SK-N-SH (cell line): ENCODE results near the gene NFAT5. TPM values are rescaled to one million over a fixed set of nuclear protein-coding genes. Genes with fewer than 3 reads are reported as not detected.
"Not testable (repeated sequence)": the region's sequence is repeated elsewhere in the genome, so short reads cannot be mapped to it uniquely, and the experiment has no call there.

ENCODE experiments used
- CTCF ChIA-PET: fragments of 300-600, 350-600 bp; formaldehyde crosslinking; extraction: SDS; loops from one replicate; lab custom pipeline; 2021; lab: Yijun Ruan, JAX
- POLR2A ChIA-PET: fragments of 350-600 bp; sonication (Branson Sonifier 250); formaldehyde crosslinking; extraction: SDS; loops from one replicate; lab custom pipeline; 2020; ENCODE audit warnings: antibody characterized with exemption, inconsistent platforms; lab: Yijun Ruan, JAX
- DNase-seq: peaks from one replicate; pipeline ENCODE4 v3.0.0; 2012
- H2AFZ ChIP-seq: fragments of 200-600 bp; sonication (generic); 2 replicates; pipeline ENCODE4 v1.8.1; 2016; ENCODE audit warnings: antibody characterized with exemption, mild to moderate bottlenecking, low read depth
- H3F3A ChIP-seq: fragments of 200-600 bp; sonication (generic); replicated peaks from 2 replicates; pipeline ENCODE3; 2016; ENCODE audit warnings: antibody characterized with exemption, mild to moderate bottlenecking; ENCODE audit not compliant: insufficient read depth
- H3K27ac ChIP-seq, 2 experiments: fragments of 200-500 bp in 1 of 2; fragments of 200-600 bp in 1 of 2; sonication (Bioruptor generic) in 1 of 2; sonication (generic), shearing (Covaris generic) in 1 of 2; 2 replicates each; pipeline versions ENCODE4 v1.5.1 to v1.6.1; 2014 to 2016; ENCODE audit warnings: low read depth in 2 of 2, inconsistent platforms in 1 of 2, low read length in 1 of 2, mild to moderate bottlenecking in 1 of 2, mixed read lengths in 1 of 2
- H3K27me3 ChIP-seq: fragments of 200-600 bp; sonication (generic), shearing (Covaris generic); 2 replicates; pipeline ENCODE4 v1.6.1; 2016; ENCODE audit warnings: mixed run types; ENCODE audit not compliant: insufficient read depth
- H3K36me3 ChIP-seq, 2 experiments: fragments of 200-500 bp in 1 of 2; fragments of 200-600 bp in 1 of 2; sonication (Bioruptor generic) in 1 of 2; sonication (generic) in 1 of 2; replicated peaks in 1 of 2; 2 replicates each; pipeline versions ENCODE3 to v1.5.1; 2014 to 2016; ENCODE audit warnings: low read length in 1 of 2, mild to moderate bottlenecking in 1 of 2; ENCODE audit not compliant: insufficient read depth in 2 of 2, control insufficient read depth in 1 of 2
- H3K4me1 ChIP-seq, 2 experiments: fragments of 200-500 bp in 1 of 2; fragments of 200-600 bp in 1 of 2; sonication (Bioruptor generic) in 1 of 2; sonication (generic), shearing (Covaris generic) in 1 of 2; 2 replicates each; pipeline versions ENCODE4 v1.5.1 to v1.6.1; 2014 to 2016; ENCODE audit warnings: low read depth in 1 of 2, low read length in 1 of 2, mixed run types in 1 of 2; ENCODE audit not compliant: insufficient read depth in 2 of 2, control insufficient read depth in 1 of 2
- H3K4me2 ChIP-seq: fragments of 200-600 bp; sonication (generic), shearing (Covaris generic); 2 replicates; pipeline ENCODE4 v1.6.1; 2017; ENCODE audit warnings: mixed run types
- H3K4me3 ChIP-seq, 2 experiments: fragments of 200-500 bp in 1 of 2; fragments of 200-600 bp in 1 of 2; sonication (Bioruptor generic) in 1 of 2; sonication (generic), shearing (Covaris generic) in 1 of 2; 2 replicates each; pipeline versions ENCODE4 v1.5.1 to v1.8.1; 2014 to 2016; ENCODE audit warnings: low read depth in 2 of 2, inconsistent platforms in 1 of 2, low read length in 1 of 2, mild to moderate bottlenecking in 1 of 2, mixed read lengths in 1 of 2, moderate library complexity in 1 of 2
- H3K79me2 ChIP-seq: fragments of 200-600 bp; sonication (generic); 2 replicates; pipeline ENCODE4 v1.8.1; 2017; ENCODE audit warnings: mild to moderate bottlenecking; ENCODE audit not compliant: insufficient read depth
- H3K9ac ChIP-seq: fragments of 200-600 bp; sonication (generic); 2 replicates; pipeline ENCODE4 v1.6.1; 2017; ENCODE audit warnings: mixed run types
- H3K9me2 ChIP-seq: fragments of 200-600 bp; sonication (generic); 2 replicates; pipeline ENCODE4 v1.6.1; 2017; ENCODE audit warnings: mixed run types
- H3K9me3 ChIP-seq: fragments of 200-600 bp; sonication (generic); 2 replicates; pipeline ENCODE4 v1.6.1; 2017; ENCODE audit warnings: mixed run types, mild to moderate bottlenecking, moderate library complexity
- H4K20me1 ChIP-seq: fragments of 200-600 bp; sonication (generic); 2 replicates; pipeline ENCODE4 v1.6.1; 2017; ENCODE audit warnings: mild to moderate bottlenecking, mixed run types; ENCODE audit not compliant: insufficient read depth
- CHD2 ChIP-seq: fragments of 150-350 bp; IDR thresholded peaks from 2 replicates; pipeline ENCODE4 v1.6.1; 2018; ENCODE audit warnings: low read length; ENCODE audit not compliant: partially characterized antibody
- ELF1 ChIP-seq: IDR thresholded peaks from 2 replicates; pipeline ENCODE4 v1.4.0; 2012
- EZH2phosphoT487 ChIP-seq: fragments of 200-600 bp; sonication (generic); IDR thresholded peaks from 2 replicates; pipeline ENCODE4 v1.6.1; 2017; ENCODE audit warnings: low read depth, mixed run types, mild to moderate bottlenecking, antibody characterized with exemption, moderate library complexity, borderline replicate concordance
- FOXJ3 ChIP-seq: sonication (generic); formaldehyde crosslinking; IDR thresholded peaks from 2 replicates; pipeline ENCODE4 v1.5.1; 2020; ENCODE audit warnings: mild to moderate bottlenecking, missing genetic modification reagents
- FOXM1 ChIP-seq: IDR thresholded peaks from 2 replicates; pipeline ENCODE4 v1.4.0; 2012; ENCODE audit warnings: low read depth, mild to moderate bottlenecking
- IRF3 ChIP-seq: fragments of 150-350 bp; IDR thresholded peaks from 2 replicates; pipeline ENCODE4 v1.6.1; 2016; ENCODE audit warnings: mild to moderate bottlenecking, low read depth, low read length
- JUND ChIP-seq: IDR thresholded peaks from 2 replicates; pipeline ENCODE4 v1.4.0; 2012
- MEF2A ChIP-seq: IDR thresholded peaks from 2 replicates; pipeline ENCODE4 v1.4.0; 2012; ENCODE audit warnings: low read depth, borderline replicate concordance
- MXI1 ChIP-seq: IDR thresholded peaks from 2 replicates; pipeline ENCODE4 v1.6.1; 2012; ENCODE audit warnings: mild to moderate bottlenecking, low read depth, low read length, improper control_type of control experiment
- NFIC ChIP-seq: IDR thresholded peaks from 2 replicates; pipeline ENCODE4 v1.4.0; 2012; ENCODE audit warnings: borderline replicate concordance
- POLR2AphosphoS5 ChIP-seq: IDR thresholded peaks from 2 replicates; pipeline ENCODE4 v1.6.1; 2012; ENCODE audit warnings: low read depth, low read length
- RAD21 ChIP-seq: IDR thresholded peaks from 2 replicates; pipeline ENCODE4 v1.6.1; 2012; ENCODE audit warnings: mild to moderate bottlenecking, low read length
- TAF1 ChIP-seq: IDR thresholded peaks from 2 replicates; pipeline ENCODE4 v1.6.1; 2012; ENCODE audit warnings: low read depth, mild to moderate bottlenecking, low read length, moderate library complexity, borderline replicate concordance
- TCF12 ChIP-seq: IDR thresholded peaks from 2 replicates; pipeline ENCODE4 v1.4.0; 2012
- TEAD4 ChIP-seq: IDR thresholded peaks from 2 replicates; pipeline ENCODE4 v1.4.0; 2012; ENCODE audit warnings: mild to moderate bottlenecking, borderline replicate concordance; ENCODE audit not compliant: insufficient read depth
- WGBS: methylation state at CpG from one replicate; pipeline ENCODE4 v1.1.6; 2017; ENCODE audit warnings: low lambda C conversion rate; 5-methylcytosine and 5-hydroxymethylcytosine counted together
- polyA plus RNA-seq, 3 experiments: library from polyadenylated mRNA; depleted of rRNA; stranded (reverse); fragments of >200 nt; gene quantifications; 2 replicates each; pipeline ENCODE4 v1.2.3, GENCODE V29; 2012

NFAT5 gene
- polyA plus RNA-seq, 1 of the 3 experiments (the other 2 are of a cell fraction): 7.2 TPM

- Histone ChIP-seq H3K36me3 (no peaks in the 10 kb centered on the region), H3K27ac (peak overlapping the region in 1 of 2 experiments; percentile 53; a peak in 1 of 4 replicates), H3K9me2 (no peaks in the 10 kb centered on the region), H3K4me1 (peaks cover 0 to 4% of the 10 kb centered on the region in 2 experiments; a peak in 1 of 4 replicates), H3K9ac (no peak overlapping the region), H3K4me2 (no peak overlapping the region), H2AFZ (no peak overlapping the region), H4K20me1 (no peaks in the 10 kb centered on the region), H3K79me2 (no peaks in the 10 kb centered on the region), H3F3A (peaks cover 6% of the 10 kb centered on the region), H3K4me3 (no peak overlapping the region), H3K27me3 (no peaks in the 10 kb centered on the region), H3K9me3 (no peaks in the 10 kb centered on the region)
- TF ChIP-seq TCF12: 0 out of 2 replicates have a peak, but pooled peaks have one; percentile 3
- TF ChIP-seq EZH2phosphoT487: no peak
- ChIA-PET CTCF (no interaction called here), POLR2A (no interaction called here)
- DNase-seq: no peak
- WGBS: 36% methylated on average over 1 of the region's 1 CpG
Observed at GRCh38 chr16:69555437-69555836, 10.3 kb upstream of the NFAT5 start.

DNA sequence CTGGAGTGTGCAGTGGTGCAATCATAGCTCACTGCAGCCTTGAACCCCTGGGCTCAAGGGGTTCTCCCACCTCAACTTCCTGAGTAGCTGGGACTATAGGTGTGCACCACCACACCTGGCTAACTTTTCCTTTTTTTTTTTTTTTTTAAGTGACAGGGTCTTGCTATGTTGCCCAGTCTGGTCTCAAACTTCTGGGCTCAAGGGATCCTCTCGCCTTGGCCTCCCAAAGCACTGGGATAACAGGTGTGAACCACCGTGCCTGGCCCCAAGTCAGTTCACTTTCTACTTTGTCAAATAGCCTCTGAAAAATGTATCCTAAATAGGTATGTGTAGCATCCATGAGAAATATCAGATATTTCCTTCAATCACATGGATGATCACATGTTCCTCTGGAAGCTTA lies 9.9 kb upstream of the NFAT5 start:
- H3K4me2 ChIP-seq: no peak overlapping the region
- peaks cover 0 to 4% of the 10 kb centered on the region in 2 experiments; a peak in 1 of 4 replicates for H3K4me1 ChIP-seq
- 83% methylated on average over 2 of the region's 2 CpGs for WGBS
- H3K4me3 ChIP-seq: no peak overlapping the region
- H3K36me3 ChIP-seq: no peaks in the 10 kb centered on the region
- no peaks in the 10 kb centered on the region for H3K9me2 ChIP-seq
- CTCF ChIA-PET: no interaction called here
- H3K9me3 ChIP-seq: no peaks in the 10 kb centered on the region
- no peaks in the 10 kb centered on the region for H3K79me2 ChIP-seq
- H4K20me1 ChIP-seq: no peaks in the 10 kb centered on the region
- no peak overlapping the region for H2AFZ ChIP-seq
- H3F3A ChIP-seq: peaks cover 6% of the 10 kb centered on the region
- no peak for DNase-seq
- H3K27me3 ChIP-seq: no peaks in the 10 kb centered on the region
- TF ChIP-seq TAF1 (no peak), RAD21 (no peak), TEAD4 (no peak), ELF1 (no peak), FOXJ3 (CRISPR knock-in tag) (no peak), IRF3 (no peak), MXI1 (no peak), NFIC (no peak), CHD2 (no peak)
- TF ChIP-seq, all 33 proteins: peak for 0
- Histone ChIP-seq H3K27ac (peak overlapping the region in 1 of 2 experiments; percentile 53; a peak in 1 of 4 replicates), H3K9ac (no peak overlapping the region)
- POLR2A ChIA-PET: no interaction called here

GRCh38 chr16:69559164-69559563 lies 6.6 kb upstream of the NFAT5 start:
- Histone ChIP-seq H3K36me3 (no peaks in the 10 kb centered on the region), H4K20me1 (no peaks in the 10 kb centered on the region), H3K9me3 (no peaks in the 10 kb centered on the region), H3K9me2 (no peaks in the 10 kb centered on the region), H3F3A (peaks cover 10% of the 10 kb centered on the region), H3K27ac (no peak overlapping the region), H2AFZ (no peak overlapping the region)
- POLR2A ChIA-PET: no interaction called here
- DNase-seq: no peak
- TF ChIP-seq MEF2A: no peak
- no peak for TF ChIP-seq JUND
- no peak for TF ChIP-seq NFIC
- no peak for TF ChIP-seq RAD21
- TF ChIP-seq CHD2: no peak
- no peak for TF ChIP-seq TCF12
- no peak for TF ChIP-seq TAF1
- no peak for TF ChIP-seq MXI1
- TF ChIP-seq POLR2AphosphoS5: no peak
- no peak for TF ChIP-seq FOXM1
- TF ChIP-seq, all 33 proteins: peak for 0
- CTCF ChIA-PET: interaction anchor here (1.4 kb wide), 1 partner anchor 163 kb away, joined by 5 read pairs; no protein-coding TSS in a partner anchor
- Histone ChIP-seq H3K27me3 (no peaks in the 10 kb centered on the region), H3K4me3 (no peak overlapping the region), H3K79me2 (peaks cover 1% of the 10 kb centered on the region; the same call in 1 of the 2 replicates), H3K9ac (no peak overlapping the region), H3K4me2 (no peak overlapping the region), H3K4me1 (peaks cover 6 to 8% of the 10 kb centered on the region in 2 experiments; a peak in 2 of 4 replicates)
- 94% methylated on average over 2 of the region's 2 CpGs for WGBS

- H3K4me3 ChIP-seq, H4K20me1 ChIP-seq, H3K4me2 ChIP-seq, H3K9me3 ChIP-seq, CTCF ChIA-PET, H3K9ac ChIP-seq, H3K36me3 ChIP-seq, POLR2A ChIA-PET, H3K9me2 ChIP-seq, H2AFZ ChIP-seq, DNase-seq, H3K27me3 ChIP-seq, H3K27ac ChIP-seq: not testable (repeated sequence)
- peaks cover 10% of the 10 kb centered on the region for H3F3A ChIP-seq
- H3K4me1 ChIP-seq: peaks cover 7 to 11% of the 10 kb centered on the region in 2 experiments; a peak in 3 of 4 replicates
- WGBS: 91% methylated on average over 2 of the region's 2 CpGs
- peaks cover 20% of the 10 kb centered on the region for H3K79me2 ChIP-seq
Observed at GRCh38 chr16:69561367-69561766, 4.4 kb upstream of the NFAT5 start.
